Chondrocyte (in vitro differentiated cells): Measurements from ENCODE around the gene HPSE2. TPM values are rescaled to one million over a fixed set of nuclear protein-coding genes. Genes with fewer than 3 reads are reported as not detected.
A peak's percentile ranks its signal among the peaks of the same experiment; 100 is the strongest.

ENCODE experiments used
- DNase-seq: peaks from one replicate; pipeline ENCODE4 v3.0.0; 2021; ENCODE audit warnings: mixed read lengths, low spot score
- H3K27ac Mint-ChIP-seq: one replicate; pipeline ENCODE4 v1.8.0; 2021; ENCODE audit warnings: mild to moderate bottlenecking, moderate library complexity, mixed read lengths; ENCODE audit not compliant: unreplicated experiment
- H3K27me3 Mint-ChIP-seq: 2 replicates; pipeline ENCODE4 v1.8.0; 2021; ENCODE audit warnings: low read depth, mixed read lengths
- H3K36me3 Mint-ChIP-seq: 2 replicates; pipeline ENCODE4 v1.8.0; 2021; ENCODE audit warnings: low read depth, mixed read lengths
- H3K4me1 Mint-ChIP-seq: 2 replicates; pipeline ENCODE4 v1.8.0; 2021; ENCODE audit warnings: low read depth, mild to moderate bottlenecking, mixed read lengths
- H3K4me3 Mint-ChIP-seq: one replicate; pipeline ENCODE4 v1.8.0; 2021; ENCODE audit warnings: mild to moderate bottlenecking, moderate library complexity, mixed read lengths; ENCODE audit not compliant: unreplicated experiment
- H3K9me3 Mint-ChIP-seq: 2 replicates; pipeline ENCODE4 v1.8.0; 2021; ENCODE audit warnings: low read depth, mixed read lengths
- total RNA-seq: library from RNA; stranded (reverse); gene quantifications from 3 replicates; pipeline ENCODE4 v1.2.1, GENCODE V29; 2021
- TF ChIP-seq, protein P1 (sequence below): fragments of 200-600 bp; sonication (generic); IDR thresholded peaks from 2 replicates; pipeline ENCODE4 v1.5.0; 2021; ENCODE audit warnings: antibody characterized with exemption, mild to moderate bottlenecking, moderate library complexity

HPSE2 gene
- total RNA-seq, 1 donor from 2014 or later = not detected

GRCh38 chr10:98474628-98475027 is 761.0 kb downstream of the HPSE2 start:
- Mint-ChIP-seq H3K4me1 (no peaks in the 10 kb centered on the region), H3K27me3 (peaks cover 14% of the 10 kb centered on the region), H3K9me3 (no peaks in the 10 kb centered on the region), H3K36me3 (no peaks in the 10 kb centered on the region), H3K4me3 (no peak overlapping the region), H3K27ac (no peak overlapping the region)
- no peak for DNase-seq
- TF ChIP-seq, protein P1, sequence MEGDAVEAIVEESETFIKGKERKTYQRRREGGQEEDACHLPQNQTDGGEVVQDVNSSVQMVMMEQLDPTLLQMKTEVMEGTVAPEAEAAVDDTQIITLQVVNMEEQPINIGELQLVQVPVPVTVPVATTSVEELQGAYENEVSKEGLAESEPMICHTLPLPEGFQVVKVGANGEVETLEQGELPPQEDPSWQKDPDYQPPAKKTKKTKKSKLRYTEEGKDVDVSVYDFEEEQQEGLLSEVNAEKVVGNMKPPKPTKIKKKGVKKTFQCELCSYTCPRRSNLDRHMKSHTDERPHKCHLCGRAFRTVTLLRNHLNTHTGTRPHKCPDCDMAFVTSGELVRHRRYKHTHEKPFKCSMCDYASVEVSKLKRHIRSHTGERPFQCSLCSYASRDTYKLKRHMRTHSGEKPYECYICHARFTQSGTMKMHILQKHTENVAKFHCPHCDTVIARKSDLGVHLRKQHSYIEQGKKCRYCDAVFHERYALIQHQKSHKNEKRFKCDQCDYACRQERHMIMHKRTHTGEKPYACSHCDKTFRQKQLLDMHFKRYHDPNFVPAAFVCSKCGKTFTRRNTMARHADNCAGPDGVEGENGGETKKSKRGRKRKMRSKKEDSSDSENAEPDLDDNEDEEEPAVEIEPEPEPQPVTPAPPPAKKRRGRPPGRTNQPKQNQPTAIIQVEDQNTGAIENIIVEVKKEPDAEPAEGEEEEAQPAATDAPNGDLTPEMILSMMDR = no peak

- Mint-ChIP-seq H3K36me3 (no peaks in the 10 kb centered on the region), H3K27ac (no peak overlapping the region), H3K9me3 (no peaks in the 10 kb centered on the region), H3K27me3 (peaks cover 22% of the 10 kb centered on the region), H3K4me3 (no peak overlapping the region), H3K4me1 (peaks cover 4% of the 10 kb centered on the region)
- TF ChIP-seq, protein P1 = no peak
- DNase-seq = no peak
Observed at GRCh38 chr10:98472196-98472595, 763.5 kb downstream of the HPSE2 start.

DNA sequence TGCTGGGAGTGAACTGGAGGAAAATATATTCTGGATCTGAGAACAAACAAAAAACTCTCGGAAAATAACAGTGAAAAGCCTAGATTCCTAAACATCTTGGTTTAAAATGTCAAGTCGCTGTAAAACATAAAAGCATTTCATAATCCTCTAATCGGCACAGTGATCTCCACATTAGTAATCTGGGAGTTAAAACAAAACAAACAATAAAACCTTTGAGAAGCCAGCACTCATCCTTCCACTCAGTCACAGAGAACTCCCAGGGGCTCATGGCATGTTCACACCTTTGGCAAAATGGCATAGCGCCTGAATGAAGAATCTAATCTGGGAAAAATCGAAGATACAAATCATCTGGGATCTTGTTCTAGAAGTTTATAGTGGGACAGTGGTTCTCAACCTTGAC is 764.8 kb downstream of the HPSE2 start:
- no peak overlapping the region for H3K4me3 Mint-ChIP-seq
- H3K27me3 Mint-ChIP-seq = peaks cover 22% of the 10 kb centered on the region
- peaks cover 5% of the 10 kb centered on the region for H3K4me1 Mint-ChIP-seq
- TF ChIP-seq, protein P1 = no peak
- no peaks in the 10 kb centered on the region for H3K9me3 Mint-ChIP-seq
- no peak overlapping the region for H3K27ac Mint-ChIP-seq
- DNase-seq = no peak
- no peaks in the 10 kb centered on the region for H3K36me3 Mint-ChIP-seq

DNA sequence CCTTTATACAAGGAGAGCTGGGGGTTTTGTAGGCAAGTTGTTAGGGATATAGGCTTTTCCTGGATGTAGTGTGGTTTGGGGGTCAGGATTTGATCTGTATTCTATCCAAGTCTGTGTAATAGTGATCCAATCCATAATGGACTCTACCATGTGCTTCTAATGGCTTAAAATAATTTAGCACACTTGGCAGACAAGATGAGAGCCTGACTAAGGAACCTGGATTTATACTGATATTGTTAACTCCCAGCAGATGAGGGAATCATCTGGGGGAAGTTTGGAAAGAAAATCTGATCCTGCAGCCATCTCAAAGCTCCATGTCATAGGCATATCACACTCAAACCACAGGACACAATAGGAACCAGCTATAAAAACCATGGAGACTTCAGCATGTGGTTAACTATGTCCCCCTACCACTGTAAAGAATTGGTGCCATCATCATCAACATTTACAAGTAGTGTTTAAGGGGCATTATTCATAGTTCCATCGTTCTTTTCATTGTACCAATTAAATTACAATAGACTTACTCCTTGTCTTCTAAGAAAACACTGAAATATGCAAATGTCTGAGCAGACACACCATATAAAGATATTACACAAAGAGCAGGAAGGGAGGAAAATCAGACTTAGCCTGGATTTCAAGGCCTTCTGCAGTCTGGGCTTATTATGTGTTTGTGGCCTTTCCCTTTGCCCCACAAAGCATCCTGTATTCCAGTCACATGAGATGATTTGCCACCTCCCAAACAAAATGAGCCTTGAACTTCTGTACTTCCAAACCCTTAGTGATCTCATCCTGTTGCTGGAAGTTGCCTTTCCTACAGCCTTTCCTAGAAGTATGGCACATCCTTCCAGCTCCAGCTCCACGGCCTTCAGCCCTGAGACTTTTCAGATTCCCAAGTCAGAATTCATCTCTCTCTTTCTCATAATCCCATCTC is 766.4 kb downstream of the HPSE2 start:
- Mint-ChIP-seq H3K4me3 (no peak overlapping the region), H3K9me3 (no peaks in the 10 kb centered on the region), H3K36me3 (no peaks in the 10 kb centered on the region), H3K4me1 (peaks cover 5% of the 10 kb centered on the region), H3K27ac (no peak overlapping the region), H3K27me3 (peaks cover 22% of the 10 kb centered on the region)
- TF ChIP-seq, protein P1 = no peak
- no peak for DNase-seq

GRCh38 chr10:98467506-98468318 is 767.9 kb downstream of the HPSE2 start:
- Mint-ChIP-seq H3K27ac (no peak overlapping the region), H3K36me3 (no peaks in the 10 kb centered on the region), H3K4me3 (peak overlapping the region; percentile 86), H3K27me3 (peaks cover 22% of the 10 kb centered on the region), H3K4me1 (peaks cover 5% of the 10 kb centered on the region), H3K9me3 (no peaks in the 10 kb centered on the region)
- TF ChIP-seq, protein P1 = peak; percentile 93
- no peak for DNase-seq
